ENCODE measurements around the gene PHLDA3. TPM values are rescaled to one million over a fixed set of nuclear protein-coding genes. Genes with fewer than 3 reads are reported as not detected.

The PHLDA3 gene
- total and polyA plus RNA-seq, 2 of the 13 experiments (the other 11 are each of a cell fraction or from before 2014, with no cell fraction given) = 16.7 to 33.6 TPM

DNA sequence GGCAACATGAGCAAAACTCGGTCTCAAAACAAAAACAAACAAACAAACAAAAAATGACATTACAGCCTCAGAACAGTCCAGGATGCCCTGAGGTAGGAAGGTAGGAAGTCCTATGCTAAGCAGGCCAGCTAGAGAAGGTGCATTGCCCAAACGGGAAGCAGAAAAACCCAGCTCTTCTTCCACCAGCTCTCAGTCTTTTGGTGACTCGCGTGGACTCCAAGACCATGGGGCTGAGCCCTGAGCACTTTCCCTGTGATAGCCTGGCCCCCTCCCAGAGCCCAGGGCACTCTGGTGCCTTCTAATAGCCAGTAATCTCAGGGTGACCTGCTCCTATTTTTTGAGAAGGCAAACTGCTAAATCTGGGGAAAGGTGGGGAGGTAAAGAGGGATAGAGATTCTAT, 16.1 kb downstream of the PHLDA3 start:
- no peak overlapping the region for H3K4me2 ChIP-seq (ENCODE audit: low read depth, low read length)
- H3K36me3 ChIP-seq (replicated peaks in 1 of 2; ENCODE audit: control insufficient read depth in 1 of 2, insufficient read depth in 2 of 2, low read length in 2 of 2) = no peaks in the 10 kb centered on the region
- H3K27ac ChIP-seq (ENCODE audit: extremely low read length, insufficient read depth, low read length) = no peak overlapping the region
- no peak for ATAC-seq
- BruUV-seq (replicated peaks) = no TSS peak
- H3K4me3 ChIP-seq (replicated peaks in 1 of 3; ENCODE audit: insufficient read depth in 1 of 3, low read depth in 2 of 3, low read length in 3 of 3) = no peak overlapping the region
- H3K27me3 ChIP-seq (ENCODE audit: control insufficient read depth in 1 of 2, insufficient read depth in 2 of 2, low read length in 2 of 2) = peaks cover 4 to 27% of the 10 kb centered on the region in 2 experiments; a peak in 3 of 5 replicates
- TF ChIP-seq CENPT (CRISPR knock-in tag; IDR thresholded peaks at IDR 0.05; ENCODE audit: low read depth) (no peak), ZNF576 (CRISPR knock-in tag; IDR thresholded peaks at IDR 0.05) (no peak), ZNF530 (CRISPR knock-in tag; IDR thresholded peaks at IDR 0.05; ENCODE audit: low read depth) (no peak), AGO2 (optimal IDR thresholded peaks at IDR 0.05; ENCODE audit: low read depth, low read length) (no peak), PCBP1 (IDR thresholded peaks at IDR 0.05; ENCODE audit: borderline replicate concordance, low read depth, low read length) (no peak), CEBPB (IDR thresholded peaks at IDR 0.05; ENCODE audit: borderline replicate concordance, low read depth, low read length) (no peak), DMAP1 (CRISPR knock-in tag; IDR thresholded peaks at IDR 0.05) (no peak), KLF12 (CRISPR knock-in tag; IDR thresholded peaks at IDR 0.05; ENCODE audit: borderline replicate concordance) (no peak), DNMT3B (CRISPR knock-in tag; conservative IDR thresholded peaks at IDR 0.05) (no peak), ZNF331 (CRISPR knock-in tag; IDR thresholded peaks at IDR 0.05) (no peak)
- TF ChIP-seq, protein P1, sequence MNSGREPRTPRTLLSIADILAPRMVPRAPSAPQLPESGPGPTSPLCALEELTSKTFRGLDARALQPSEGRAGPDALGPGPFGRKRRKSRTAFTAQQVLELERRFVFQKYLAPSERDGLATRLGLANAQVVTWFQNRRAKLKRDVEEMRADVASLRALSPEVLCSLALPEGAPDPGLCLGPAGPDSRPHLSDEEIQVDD (CRISPR knock-in tag; IDR thresholded peaks at IDR 0.05; ENCODE audit: borderline replicate concordance) = no peak
- in situ Hi-C loops (cut with HindIII; ENCODE audit: extremely low pct_ligation_motif_present, low pct_unique_long_range_greater_than_20kb) = no loop called here
- WGBS (ENCODE audit: low lambda C conversion rate) = 33% methylated on average over 4 of the region's 4 CpGs
- no peaks in the 10 kb centered on the region for H4K20me1 ChIP-seq (ENCODE audit: insufficient read depth, low read length)
- CTCF ChIA-PET (ENCODE audit: low intra/inter-chr PET ratio, low total read pairs) = no interaction called here
- no peak overlapping the region for H3K9ac ChIP-seq (ENCODE audit: insufficient read depth, low read depth, low read length)
- FAIRE-seq = no peak
- no peak for DNase-seq (ENCODE audit: low spot score)
- peaks cover 37% of the 10 kb centered on the region for H3K4me1 ChIP-seq (ENCODE audit: insufficient read depth, low read length)
- no peak overlapping the region for H2AFZ ChIP-seq (ENCODE audit: low read length)
- no peaks in the 10 kb centered on the region for H3K79me2 ChIP-seq (ENCODE audit: insufficient read depth, low read length)
- no peaks in the 10 kb centered on the region for H3K9me3 ChIP-seq (ENCODE audit: low read length)
- POLR2A ChIA-PET = no interaction called here
- intact Hi-C loops (cut with micrococcal nuclease; ENCODE audit: unreplicated experiment) = no loop called here
